ENCODE data around the gene CADM1.

Gene CADM1

GRCh38 chr11:115127790-115128189, 376.4 kb downstream of the CADM1 start:
- no peak for DNase-seq
- TF ChIP-seq GATA1 (IDR thresholded peaks at IDR 0.05; ENCODE audit: low read depth, low read length) = no peak
- TF ChIP-seq POLR2A (IDR thresholded peaks at IDR 0.05; ENCODE audit: low read length) = no peak

GRCh38 chr11:115126515-115127208, 377.6 kb downstream of the CADM1 start:
- DNase-seq = no peak
- TF ChIP-seq GATA1 (IDR thresholded peaks at IDR 0.05; ENCODE audit: low read depth, low read length) (no peak), POLR2A (IDR thresholded peaks at IDR 0.05; ENCODE audit: low read length) (no peak)

GRCh38 chr11:115126092-115126491, 378.1 kb downstream of the CADM1 start:
- TF ChIP-seq POLR2A (IDR thresholded peaks at IDR 0.05; ENCODE audit: low read length) = no peak
- no peak for DNase-seq

GRCh38 chr11:115124786-115125185, 379.4 kb downstream of the CADM1 start:
- TF ChIP-seq POLR2A (IDR thresholded peaks at IDR 0.05; ENCODE audit: low read length) (no peak), GATA1 (IDR thresholded peaks at IDR 0.05; ENCODE audit: low read depth, low read length) (no peak)
- no peak for DNase-seq

- DNase-seq = no peak
- TF ChIP-seq POLR2A (IDR thresholded peaks at IDR 0.05; ENCODE audit: low read length) (no peak), GATA1 (IDR thresholded peaks at IDR 0.05; ENCODE audit: low read depth, low read length) (no peak)
Observed at GRCh38 chr11:115123641-115124040, 380.6 kb downstream of the CADM1 start.

- no peak for DNase-seq
- TF ChIP-seq GATA1 (IDR thresholded peaks at IDR 0.05; ENCODE audit: low read depth, low read length) = no peak
- TF ChIP-seq POLR2A (IDR thresholded peaks at IDR 0.05; ENCODE audit: low read length) = no peak
Observed at GRCh38 chr11:115122274-115122673, 381.9 kb downstream of the CADM1 start.
